Superior temporal gyrus (tissue), 1 donor: Measurements from ENCODE around the gene FBXL7.

Source experiments
- DNase-seq: peaks from one replicate; pipeline ENCODE4 v3.0.0-alpha.2; 2016; ENCODE audit errors: extremely low spot score

Gene FBXL7

DNA sequence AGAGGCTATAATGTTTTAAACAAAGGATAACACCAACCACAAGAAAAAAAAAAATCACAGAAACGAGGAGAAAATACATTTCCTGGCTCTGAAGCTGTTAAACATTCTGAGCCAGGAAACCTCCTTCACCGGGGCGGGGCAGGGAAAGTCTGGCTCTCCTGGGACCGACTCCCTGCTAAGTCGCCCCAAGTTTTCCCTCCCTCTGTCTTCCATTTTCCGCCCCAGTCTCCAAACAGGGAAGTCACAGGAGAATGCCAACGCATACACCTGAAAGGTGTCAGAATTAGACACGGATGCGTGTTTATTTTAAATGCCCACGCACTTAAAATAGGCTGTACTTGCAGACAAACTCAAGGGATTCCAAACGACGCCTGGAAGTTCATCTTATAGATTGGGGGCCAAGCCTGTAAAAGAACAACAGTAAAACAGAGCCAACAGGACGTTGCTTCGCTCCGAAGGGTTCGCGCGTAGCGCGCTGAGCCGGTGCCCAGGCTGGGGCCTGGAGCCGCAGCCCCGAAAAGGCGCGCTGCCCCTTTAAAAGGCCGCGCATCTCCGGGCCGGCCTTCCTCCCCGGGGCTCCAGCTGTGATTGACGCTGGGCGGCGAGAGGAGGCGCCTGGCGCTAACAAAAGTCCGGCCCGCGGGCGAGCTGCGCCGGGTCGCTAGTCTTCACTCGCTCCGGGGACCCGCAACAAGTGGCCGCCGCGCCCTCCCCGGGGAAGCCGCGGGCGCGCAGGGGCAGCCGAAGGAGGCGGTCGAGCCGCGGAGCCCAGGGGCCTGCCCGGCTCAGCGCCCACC is at the start of gene FBXL7:
Gene FBXL7, plus strand, starts transcription at position 653 of the 797 bp plus-strand sequence.
- peak; percentile 82 for DNase-seq

DNA sequence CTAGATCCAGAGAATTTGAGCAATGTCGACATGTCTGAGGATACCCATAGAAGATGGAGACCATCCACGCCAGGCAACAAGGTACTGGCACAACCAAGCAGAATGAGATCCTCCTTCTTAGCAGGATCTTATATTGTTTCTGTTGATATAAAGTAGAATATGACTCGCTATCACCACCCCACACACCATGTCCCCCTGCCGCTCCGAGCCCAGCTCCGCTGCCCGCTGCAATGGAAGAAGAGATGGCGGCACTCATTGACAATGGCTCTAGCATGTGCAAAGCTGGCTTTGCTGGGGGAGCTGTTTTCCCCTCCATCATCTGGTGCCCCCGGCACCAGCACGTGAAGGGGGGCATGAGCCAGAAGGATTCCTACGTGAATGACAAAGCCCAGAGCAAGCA is 49.5 kb upstream of the FBXL7 start:
- DNase-seq, result no peak

DNA sequence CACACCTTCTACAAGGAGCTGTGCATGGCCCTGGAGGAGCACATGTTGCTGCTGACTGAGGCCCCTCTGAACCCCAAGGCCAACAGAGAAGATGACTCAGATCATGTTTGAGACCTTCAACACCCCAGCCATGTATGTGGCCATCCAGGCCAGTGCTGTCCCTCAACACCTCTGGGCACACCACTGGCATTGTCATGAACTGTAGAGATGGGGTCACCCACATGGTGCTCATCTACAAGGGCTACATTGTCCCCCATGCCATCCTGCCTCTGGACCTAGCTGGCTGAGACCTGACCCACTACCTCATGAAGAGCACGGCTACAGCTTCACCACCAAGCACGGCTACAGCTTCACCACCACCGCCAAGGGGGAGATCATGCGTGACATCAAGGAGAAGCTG is 49.0 kb upstream of the FBXL7 start:
- DNase-seq, result no peak

DNA sequence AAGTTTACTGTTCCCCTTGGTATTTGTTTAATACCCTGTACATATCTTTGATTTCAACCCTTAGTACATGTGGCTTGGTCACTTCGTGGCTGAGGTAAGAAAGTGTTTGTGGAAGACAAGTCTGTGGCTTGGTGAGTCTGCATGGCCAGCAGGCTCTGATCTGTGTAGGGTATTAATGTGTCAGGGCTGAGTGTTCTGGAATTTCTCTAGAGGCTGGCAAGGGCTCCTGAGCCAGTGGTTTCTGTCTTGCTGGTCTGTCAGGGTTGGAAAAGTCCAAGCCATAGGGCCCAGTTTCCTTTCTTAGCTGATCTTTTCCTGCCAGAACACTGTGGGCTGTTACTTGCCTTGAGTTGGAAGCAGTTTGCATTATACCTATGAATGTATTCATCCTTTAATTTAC is 48.0 kb upstream of the FBXL7 start:
- DNase-seq, result no peak

DNA sequence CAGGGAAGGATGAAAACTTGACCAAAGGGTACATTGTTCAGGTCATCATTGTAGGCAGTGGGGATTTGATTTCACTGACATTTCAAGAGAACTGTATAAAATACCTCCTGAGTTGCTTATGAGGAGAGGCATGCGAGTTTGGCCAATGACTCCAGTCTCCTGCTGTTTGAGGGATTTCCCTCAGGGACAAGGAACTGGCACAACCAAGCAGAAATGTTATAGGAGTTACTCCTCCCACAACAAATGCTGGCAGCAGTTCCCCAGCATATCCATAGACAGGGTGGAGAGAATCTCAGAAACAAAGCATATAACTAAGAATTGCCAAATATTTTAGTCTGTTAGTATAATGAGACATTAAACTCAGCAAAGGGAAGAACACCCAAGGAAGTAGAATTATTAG is 47.2 kb upstream of the FBXL7 start:
- DNase-seq, result no peak

DNA sequence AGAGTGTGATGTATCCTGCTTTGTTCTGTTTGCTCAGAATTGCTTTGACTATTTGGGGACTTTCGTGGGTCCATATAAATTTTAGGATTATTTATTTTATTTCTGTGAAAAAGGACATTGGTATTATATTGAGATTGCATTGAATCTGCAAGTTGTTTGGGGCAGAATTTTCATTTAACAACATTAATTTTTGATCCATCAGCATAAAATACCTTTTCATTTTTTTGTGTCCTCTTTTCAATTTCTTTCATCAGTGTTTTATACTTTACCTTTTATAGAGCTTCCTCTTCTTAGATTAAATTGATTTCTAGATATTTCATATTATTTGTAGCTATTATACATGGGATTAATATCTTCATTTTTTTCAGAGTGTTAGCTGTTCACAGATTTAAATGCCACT is 40.8 kb upstream of the FBXL7 start:
- no peak for DNase-seq

DNA sequence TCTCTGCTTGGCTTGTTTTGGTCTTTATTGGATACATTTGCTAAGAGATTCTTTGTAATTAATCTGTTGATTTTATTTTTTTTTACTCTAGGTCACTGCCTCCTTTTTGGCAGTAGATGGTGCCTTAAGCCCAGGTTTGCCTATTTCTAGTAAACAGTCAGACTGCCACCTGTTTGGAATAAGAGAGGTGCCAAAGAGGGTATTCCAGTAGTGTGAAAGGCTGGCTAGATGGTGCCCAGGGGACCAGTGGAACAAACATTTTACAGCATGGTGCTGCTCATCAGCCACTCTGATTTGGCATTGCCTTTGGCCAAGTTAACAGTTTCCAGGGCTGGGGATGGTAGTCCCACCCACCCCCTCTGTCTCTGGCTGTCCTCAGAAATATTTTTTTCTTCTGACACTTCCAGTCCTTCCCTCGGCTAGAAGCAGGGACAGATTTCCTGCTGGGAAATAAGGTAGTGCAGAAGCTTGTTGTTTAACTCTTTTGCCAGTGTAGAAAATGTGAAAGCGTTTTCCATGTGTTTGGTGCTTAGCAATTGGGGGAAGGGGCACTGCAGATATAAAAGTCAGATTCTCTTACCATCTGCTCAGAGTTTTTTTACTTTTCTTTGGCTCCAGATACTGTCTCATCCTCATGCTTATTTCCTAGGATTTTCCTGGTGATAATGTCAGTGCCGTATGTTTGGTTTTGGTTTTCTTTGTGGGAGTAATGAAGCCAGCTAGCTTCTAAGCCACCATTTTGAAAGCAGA is 36.6 kb upstream of the FBXL7 start:
- no peak for DNase-seq

DNA sequence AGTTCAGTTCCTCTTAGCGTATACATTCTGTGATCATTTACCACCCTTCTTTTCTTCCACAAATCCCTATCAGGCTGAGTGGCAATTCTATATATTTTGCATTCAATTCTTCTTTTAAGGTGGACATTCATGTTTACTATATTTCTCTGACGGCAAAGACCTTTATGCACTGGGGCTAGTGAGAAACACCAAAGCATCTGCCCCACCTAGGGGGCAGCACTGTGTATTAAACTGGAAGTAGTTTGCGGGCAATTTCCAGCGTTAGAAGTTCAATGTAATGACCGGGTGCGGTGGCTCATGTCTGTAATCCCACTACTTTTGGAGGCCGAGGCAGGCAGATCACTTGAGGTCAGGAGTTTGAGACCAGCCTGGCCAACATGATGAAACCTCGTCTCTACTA is 27.9 kb upstream of the FBXL7 start:
- no peak for DNase-seq

DNA sequence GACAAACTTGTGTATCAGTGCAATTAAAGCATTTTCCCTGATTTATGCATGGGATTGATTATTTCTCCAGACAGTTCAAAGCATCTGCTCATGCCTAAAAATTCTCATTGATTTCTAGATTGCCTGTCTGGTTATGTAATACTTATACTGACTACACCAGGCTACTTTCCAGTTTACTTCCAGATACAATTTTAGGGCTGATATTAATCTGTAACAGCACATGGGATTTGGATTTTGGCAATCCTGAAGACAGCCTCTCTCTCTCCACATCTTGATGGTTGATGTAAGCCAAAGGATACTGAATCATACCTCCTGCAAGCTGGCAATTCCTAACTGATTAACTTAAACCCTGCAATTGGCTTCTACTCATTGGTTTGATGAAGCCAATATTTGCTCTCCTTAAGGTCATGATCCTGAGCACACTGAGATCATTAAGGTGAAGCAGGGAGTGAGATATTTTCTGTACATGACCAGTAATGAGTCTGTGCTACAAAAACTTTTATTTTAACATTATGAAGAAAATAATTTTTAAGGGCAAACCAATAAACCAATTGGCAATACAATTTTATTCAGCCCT is 25.7 kb upstream of the FBXL7 start:
- DNase-seq, result no peak

DNA sequence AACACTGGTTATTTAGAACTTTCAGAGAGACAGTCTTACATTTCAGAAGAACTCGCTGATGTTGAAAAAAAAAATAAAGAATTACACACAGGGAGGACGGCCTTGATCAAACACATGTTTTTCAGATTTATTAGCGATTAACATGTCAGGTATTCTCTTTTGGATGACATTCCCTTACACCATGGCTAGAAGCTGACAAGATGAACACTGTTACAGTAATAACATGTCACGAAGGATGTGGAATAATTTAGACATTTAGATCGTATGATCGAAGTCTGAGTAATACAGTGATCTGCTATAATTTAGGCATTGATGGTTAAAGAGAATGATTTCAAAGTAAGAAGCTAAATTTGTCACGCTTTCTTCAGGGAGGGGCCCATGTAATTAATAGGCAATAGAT is 24.6 kb upstream of the FBXL7 start:
- no peak for DNase-seq

DNA sequence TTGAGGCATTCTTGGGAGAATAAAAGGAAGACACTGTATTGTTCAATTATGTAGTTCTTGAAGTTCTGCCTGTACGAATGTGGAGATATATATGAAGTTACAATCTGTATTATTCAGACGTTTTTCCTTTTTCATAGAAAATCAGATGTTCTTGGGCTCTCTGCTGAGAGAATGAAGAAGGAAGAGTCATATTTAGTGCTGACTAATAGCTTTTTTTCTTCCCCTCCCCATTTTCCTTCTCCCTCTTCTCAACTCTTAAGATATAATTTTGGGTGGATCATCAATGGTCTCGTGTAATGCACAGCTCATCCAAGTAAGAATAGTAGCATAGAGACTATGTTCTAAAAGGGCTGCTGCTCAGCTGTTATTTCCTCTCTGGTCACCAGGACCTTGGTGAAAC is 23.0 kb upstream of the FBXL7 start:
- no peak for DNase-seq

DNA sequence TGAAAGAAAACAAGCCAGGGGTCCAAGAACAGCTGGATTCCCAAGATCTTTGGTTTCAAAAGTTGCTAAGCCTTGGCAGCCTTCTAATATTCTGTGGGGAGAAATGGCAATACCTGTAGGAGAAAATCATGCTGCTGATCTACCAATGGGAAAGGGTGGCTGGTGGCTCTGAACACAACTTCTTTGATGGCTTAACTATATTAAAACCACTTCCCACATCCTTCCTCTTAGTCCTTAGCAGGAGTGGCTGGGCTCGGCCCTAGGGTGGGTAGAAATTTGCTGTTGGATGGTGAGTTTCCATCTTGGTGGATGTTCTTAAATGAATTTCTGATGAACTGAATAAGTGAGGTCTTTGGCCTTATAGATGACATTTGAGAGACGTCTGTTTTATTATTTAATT is 19.5 kb upstream of the FBXL7 start:
- DNase-seq, result no peak

DNA sequence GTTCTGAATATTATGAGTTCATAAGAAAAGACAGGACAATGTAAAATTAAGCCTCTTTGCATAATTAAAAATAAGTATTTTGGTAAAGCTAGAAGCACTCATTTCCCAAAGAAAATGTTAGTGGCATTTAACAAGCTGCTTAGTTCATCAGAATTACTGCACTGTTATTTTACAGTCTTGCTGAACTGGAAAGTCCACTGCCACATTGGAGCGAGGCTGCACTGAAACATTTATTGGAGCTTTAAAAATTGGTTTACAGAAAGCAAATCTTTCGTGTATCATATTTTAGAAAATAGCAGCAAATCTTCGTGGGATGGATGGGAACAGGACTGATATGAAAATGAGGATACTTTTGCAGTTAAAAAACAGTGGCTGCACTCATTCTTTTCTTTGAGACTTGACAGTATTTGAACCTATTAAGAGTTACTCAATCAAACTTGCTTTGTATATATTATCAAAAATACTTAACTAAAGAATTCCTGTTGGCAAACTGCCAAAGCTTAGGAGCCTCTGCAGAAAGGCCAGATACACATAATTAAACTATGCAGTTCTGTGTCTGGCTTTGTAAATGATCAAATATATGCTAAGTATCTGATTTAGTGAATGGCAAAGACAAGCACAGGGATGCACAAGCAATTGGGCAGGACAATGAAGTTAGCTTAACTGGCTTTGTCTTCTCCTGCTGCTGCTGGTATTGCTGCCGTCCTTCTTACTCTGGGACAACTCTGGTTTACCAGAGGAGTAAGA is 16.5 kb upstream of the FBXL7 start:
- no peak for DNase-seq

DNA sequence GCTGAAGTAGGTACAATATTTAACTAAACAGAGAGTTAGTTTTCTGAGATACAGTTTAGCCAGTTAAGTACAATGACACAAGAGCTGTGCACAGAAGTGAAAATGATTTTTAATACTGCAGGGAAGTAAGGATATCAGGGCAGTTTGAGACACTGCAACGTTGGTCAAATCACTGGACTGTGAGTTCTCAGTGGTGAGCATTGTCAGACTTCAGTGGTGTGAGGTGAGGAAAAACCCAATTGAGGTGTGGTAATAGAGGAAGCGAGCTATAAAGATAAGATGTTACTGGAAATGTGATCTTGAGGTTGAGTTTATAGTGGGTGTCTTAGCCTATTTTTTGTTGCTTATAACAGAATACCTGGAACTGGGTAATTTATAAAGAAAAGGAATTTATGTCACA is 12.8 kb upstream of the FBXL7 start:
- DNase-seq, result no peak

DNA sequence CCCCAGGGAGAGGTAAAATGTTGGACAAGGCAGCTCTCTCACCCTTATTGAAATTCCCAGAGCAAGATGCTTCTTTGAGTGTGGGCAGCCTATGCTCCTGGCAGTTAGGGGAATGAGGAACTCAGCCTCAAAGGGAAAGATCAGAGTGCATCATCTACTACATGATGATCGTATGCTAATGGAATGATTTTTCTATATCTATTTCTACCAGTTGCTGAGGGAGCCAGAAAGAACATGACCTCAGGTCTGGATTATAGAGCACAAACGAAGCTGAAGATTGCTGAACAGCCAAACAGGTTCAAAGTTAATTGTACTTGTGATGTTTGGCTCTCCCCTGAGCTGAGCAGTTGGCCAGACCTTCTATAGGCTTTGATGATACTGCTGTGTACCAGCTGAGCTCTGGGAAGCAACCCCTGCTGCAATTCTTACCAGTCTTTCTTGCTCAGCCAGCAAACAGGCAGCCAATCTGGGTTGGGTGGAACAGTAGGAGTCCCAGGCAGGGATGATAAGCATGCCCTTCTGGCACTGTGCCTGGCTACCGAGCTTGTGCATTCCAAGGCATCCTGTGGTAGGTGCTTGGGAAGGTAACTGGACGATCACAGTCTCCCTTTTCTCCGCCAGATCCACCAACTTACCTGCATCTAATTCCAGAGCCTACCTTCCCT is 10.3 kb upstream of the FBXL7 start:
- no peak for DNase-seq

DNA sequence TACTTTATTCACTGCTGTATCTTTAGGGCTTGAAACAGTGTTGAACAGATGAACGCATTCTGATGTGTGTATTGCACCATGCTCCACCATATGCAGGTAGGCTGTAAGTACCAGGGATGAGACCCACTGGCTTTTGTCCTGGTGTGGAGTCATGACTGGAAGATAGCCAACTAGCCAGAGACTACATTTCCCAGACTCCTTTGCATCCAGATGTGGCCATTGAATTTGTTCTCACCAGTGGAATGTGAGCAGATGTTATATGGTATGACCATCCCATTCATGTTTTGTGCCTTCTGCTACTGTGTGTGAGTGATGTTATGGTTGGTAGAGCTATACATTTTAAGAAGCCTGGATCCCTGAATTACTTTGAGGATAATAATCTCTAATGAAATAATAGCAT is 7.4 kb upstream of the FBXL7 start:
- no peak for DNase-seq

DNA sequence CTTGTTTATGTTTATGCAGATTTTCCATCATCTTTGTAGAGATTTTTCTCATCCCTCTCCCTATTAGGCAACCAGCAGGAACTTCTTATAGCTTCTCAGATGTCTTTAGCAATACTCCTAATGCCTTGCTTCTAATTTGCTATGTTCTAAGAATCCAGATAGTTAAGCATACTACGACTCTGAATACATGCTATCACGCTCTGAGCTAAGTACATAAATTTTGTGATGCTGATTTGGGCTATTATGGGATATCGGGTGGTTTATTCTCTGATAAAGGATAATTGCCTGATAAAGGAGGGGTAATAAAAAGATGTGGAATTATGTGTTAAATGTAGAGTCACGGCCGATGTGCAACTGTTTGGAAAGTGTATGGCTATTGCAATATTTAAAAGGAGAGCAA is 6.5 kb upstream of the FBXL7 start:
- DNase-seq, result no peak

DNA sequence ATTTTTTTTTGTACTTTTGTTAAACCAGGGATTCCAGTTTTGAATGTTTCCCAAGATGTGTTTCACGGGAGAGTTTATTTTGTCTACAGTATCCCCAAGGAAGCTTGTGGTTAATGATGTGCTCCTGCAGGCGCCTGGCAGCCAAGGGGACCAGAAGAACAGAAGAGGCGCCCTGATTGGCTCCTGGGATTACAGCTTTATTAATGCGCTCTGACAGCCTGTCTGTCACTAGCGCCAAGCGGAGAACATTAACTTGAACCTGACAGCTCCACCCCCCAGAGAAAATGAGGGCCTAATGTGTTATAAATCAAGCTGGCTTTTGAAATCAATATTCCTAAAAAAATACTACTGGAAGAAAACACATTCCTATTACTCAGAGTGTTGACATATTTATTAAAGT is 5.0 kb upstream of the FBXL7 start:
- no peak for DNase-seq

DNA sequence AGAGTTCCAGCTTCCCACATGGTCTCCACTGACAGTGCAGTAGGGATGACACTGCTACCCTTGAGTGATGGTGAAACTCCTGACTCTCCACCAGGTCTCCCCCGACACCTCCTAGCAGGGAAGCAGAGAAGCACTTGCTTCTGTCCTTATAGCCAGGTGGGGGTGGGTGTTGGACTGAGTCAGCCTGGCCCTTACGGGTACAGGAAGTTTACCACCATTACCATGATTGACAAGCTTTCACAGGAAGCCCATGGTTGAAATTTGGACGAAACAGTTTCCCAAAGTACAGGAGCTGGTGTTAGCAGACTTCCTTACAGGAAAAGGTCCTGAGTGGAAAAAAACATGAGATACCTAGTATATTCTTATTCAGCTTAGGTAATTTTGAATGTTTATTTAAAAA is 3.1 kb upstream of the FBXL7 start:
- no peak for DNase-seq

DNA sequence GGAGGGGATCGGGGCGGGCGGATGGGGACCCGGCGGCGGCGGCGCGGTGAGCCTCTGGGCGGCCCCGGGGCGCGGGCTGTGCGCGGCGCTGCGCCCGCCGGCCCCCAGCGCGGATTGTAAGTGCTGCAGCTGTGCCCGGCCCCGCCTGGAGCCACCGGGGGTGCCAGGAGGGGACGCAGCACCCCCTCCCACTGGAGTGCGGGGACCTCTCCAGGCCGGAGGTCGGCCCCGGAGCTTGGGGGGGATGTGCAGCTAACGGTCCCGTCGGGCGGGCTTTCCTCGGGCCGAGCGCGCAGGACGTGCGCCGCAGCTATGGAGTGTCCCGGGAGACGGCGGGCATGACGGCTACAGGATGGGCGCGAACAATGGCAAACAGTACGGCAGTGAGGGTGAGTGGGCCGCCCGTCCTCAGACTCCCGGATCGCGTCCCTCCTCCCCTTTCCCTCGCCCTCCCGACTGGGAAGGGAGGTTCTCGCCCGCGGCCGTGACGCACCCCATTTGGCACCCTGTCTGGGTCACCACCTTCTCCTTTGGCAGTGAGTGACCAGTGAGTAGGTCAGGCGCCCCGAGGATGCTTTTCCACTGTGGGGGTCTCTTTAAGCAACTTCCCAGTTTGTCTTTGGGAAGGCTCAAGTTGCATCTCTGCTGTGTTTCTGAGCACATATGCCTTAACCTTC is 483 bp downstream of the FBXL7 start:
- DNase-seq, result peak; percentile 35

DNA sequence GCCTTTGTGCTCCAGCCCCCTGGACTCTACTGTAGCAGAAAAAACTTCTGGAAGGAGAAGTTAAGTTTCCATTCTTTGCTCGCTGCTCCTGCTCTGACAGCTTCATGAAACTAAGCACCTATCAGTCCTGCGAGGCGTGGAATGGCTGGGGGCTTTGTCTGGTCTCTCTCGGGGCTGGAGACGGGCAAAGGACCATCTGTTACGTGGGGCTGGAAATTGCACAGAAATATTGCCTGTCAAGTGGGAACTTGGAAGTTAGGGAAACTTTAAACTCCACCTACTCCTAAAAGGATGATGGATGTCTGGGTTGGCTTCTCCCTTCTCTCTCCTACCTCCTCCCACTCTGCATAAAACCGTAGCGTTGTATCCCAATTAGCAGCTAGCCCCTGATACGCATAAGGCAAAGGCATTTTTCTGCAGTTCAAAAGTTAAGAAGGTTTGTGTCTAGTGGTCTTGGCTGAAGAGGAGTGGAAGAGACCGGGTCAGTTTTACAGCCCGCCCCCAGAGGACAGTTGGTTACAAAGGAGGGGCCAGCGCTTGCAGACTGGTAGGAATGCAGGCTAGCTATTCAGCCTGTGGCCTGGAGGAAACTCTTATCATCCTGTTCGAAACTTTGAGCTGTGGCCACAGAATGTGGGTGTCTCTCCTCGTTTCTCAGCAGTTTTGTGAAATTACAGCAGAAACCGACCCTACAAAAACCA is 1.3 kb downstream of the FBXL7 start:
- peak; percentile 75 for DNase-seq
